ENCODE data around the gene ZNF616.

DNA sequence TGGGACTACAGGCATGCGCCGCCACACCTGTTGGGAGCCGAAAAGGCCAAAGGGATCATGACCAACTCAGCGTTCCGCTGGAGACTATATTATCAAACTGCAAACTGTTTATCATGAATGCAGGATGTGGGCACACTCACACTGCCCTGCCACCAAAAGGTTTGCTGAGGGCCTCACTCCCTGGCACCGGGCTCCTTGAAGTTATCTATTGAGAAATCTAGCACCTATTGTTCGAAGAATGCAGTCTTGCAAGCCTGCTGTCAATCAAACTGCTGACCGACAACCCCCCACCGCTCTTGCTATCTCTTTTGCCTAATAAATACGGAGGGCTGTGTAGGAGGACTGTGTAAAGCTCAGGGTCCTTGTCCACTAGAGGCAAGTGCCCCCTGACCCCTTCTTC, 36.8 kb upstream of the ZNF616 start:
- no peak for TF ChIP-seq POLR2AphosphoS5 (IDR thresholded peaks at IDR 0.05; ENCODE audit: low read depth)
- no peak for TF ChIP-seq EZH2phosphoT487 (IDR thresholded peaks at IDR 0.05; ENCODE audit: unreplicated experiment)
- TF ChIP-seq, protein P1, sequence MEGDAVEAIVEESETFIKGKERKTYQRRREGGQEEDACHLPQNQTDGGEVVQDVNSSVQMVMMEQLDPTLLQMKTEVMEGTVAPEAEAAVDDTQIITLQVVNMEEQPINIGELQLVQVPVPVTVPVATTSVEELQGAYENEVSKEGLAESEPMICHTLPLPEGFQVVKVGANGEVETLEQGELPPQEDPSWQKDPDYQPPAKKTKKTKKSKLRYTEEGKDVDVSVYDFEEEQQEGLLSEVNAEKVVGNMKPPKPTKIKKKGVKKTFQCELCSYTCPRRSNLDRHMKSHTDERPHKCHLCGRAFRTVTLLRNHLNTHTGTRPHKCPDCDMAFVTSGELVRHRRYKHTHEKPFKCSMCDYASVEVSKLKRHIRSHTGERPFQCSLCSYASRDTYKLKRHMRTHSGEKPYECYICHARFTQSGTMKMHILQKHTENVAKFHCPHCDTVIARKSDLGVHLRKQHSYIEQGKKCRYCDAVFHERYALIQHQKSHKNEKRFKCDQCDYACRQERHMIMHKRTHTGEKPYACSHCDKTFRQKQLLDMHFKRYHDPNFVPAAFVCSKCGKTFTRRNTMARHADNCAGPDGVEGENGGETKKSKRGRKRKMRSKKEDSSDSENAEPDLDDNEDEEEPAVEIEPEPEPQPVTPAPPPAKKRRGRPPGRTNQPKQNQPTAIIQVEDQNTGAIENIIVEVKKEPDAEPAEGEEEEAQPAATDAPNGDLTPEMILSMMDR (conservative IDR thresholded peaks at IDR 0.05; ENCODE audit: low read depth in 2 of 2): no peak
